NCI-H1417 treated with DMSO at 0.1 percent for 48 hours (cell line): ENCODE data around the gene CEACAM6.
"Not testable (repeated sequence)": the region's sequence is repeated elsewhere in the genome, so short reads cannot be mapped to it uniquely, and the experiment has no call there.

Experiments
- DNase-seq: peaks from one replicate; lab custom pipeline; 2025; lab: John Stamatoyannopoulos, UW

Gene CEACAM6

DNA sequence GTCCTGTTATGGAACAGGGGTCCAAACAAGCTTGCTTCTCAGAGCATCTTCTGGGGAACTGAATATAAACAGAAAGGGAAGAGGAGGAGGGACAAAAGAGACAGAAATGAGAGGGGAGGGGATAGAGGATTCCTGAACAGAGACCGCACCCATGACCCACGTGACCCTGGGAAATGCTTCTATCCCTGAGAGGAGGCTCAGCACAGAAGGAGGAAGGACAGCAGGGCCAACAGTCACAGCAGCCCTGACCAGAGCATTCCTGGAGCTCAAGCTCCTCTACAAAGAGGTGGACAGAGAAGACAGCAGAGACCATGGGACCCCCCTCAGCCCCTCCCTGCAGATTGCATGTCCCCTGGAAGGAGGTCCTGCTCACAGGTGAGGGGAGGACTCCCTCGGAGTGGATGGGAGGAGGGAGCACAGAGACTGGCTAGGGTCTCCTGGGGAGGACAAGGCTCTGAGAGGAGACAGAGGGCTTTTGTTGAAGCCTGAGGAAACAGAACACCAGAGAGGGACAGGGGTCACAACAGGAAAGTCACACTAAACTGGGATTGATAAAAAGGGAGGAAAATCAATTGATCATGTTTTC, at the start of gene CEACAM6:
TSS of gene CEACAM6 (plus strand) at position 203 of the 586 bp plus-strand sequence. CDS start at position 312, 109 bp downstream.
- DNase-seq, result no peak

DNA sequence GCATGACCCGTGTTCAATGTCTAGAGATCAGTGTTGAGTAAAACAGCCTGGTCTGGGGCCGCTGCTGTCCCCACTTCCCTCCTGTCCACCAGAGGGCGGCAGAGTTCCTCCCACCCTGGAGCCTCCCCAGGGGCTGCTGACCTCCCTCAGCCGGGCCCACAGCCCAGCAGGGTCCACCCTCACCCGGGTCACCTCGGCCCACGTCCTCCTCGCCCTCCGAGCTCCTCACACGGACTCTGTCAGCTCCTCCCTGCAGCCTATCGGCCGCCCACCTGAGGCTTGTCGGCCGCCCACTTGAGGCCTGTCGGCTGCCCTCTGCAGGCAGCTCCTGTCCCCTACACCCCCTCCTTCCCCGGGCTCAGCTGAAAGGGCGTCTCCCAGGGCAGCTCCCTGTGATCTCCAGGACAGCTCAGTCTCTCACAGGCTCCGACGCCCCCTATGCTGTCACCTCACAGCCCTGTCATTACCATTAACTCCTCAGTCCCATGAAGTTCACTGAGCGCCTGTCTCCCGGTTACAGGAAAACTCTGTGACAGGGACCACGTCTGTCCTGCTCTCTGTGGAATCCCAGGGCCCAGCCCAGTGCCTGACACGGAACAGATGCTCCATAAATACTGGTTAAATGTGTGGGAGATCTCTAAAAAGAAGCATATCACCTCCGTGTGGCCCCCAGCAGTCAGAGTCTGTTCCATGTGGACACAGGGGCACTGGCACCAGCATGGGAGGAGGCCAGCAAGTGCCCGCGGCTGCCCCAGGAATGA, 48.4 kb upstream of the CEACAM6 start:
- no peak for DNase-seq

DNA sequence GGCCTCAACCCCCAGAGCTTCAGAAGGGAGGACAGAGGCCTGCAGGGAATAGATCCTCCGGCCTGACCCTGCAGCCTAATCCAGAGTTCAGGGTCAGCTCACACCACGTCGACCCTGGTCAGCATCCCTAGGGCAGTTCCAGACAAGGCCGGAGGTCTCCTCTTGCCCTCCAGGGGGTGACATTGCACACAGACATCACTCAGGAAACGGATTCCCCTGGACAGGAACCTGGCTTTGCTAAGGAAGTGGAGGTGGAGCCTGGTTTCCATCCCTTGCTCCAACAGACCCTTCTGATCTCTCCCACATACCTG, 47.9 kb upstream of the CEACAM6 start:
- no peak for DNase-seq

DNA sequence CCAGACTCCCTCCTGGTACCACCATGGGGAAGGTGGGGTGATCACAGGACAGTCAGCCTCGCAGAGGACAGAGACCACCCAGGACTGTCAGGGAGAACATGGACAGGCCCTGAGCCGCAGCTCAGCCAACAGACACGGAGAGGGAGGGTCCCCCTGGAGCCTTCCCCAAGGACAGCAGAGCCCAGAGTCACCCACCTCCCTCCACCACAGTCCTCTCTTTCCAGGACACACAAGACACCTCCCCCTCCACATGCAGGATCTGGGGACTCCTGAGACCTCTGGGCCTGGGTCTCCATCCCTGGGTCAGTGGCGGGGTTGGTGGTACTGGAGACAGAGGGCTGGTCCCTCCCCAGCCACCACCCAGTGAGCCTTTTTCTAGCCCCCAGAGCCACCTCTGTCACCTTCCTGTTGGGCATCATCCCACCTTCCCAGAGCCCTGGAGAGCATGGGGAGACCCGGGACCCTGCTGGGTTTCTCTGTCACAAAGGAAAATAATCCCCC, 47.4 kb upstream of the CEACAM6 start:
- no peak for DNase-seq

DNA sequence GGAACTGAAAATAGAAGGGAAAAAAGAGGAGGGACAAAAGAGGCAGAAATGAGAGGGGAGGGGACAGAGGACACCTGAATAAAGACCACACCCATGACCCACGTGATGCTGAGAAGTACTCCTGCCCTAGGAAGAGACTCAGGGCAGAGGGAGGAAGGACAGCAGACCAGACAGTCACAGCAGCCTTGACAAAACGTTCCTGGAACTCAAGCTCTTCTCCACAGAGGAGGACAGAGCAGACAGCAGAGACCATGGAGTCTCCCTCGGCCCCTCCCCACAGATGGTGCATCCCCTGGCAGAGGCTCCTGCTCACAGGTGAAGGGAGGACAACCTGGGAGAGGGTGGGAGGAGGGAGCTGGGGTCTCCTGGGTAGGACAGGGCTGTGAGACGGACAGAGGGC, 46.8 kb upstream of the CEACAM6 start, which contains the start of gene CEACAM5:
TSS of gene CEACAM5 (plus strand) at position 146 of the 400 bp plus-strand sequence. CDS start at position 252, 106 bp downstream.
- no peak for DNase-seq

DNA sequence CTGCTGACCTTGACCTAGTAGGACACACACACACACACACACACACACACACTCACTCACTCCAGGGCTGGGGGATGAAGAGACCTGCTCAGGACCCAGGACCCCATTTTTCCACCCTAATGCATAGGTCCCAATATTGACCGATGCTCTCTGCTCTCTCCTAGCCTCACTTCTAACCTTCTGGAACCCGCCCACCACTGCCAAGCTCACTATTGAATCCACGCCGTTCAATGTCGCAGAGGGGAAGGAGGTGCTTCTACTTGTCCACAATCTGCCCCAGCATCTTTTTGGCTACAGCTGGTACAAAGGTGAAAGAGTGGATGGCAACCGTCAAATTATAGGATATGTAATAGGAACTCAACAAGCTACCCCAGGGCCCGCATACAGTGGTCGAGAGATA, 45.8 kb upstream of the CEACAM6 start:
- not testable (repeated sequence) for DNase-seq

DNA sequence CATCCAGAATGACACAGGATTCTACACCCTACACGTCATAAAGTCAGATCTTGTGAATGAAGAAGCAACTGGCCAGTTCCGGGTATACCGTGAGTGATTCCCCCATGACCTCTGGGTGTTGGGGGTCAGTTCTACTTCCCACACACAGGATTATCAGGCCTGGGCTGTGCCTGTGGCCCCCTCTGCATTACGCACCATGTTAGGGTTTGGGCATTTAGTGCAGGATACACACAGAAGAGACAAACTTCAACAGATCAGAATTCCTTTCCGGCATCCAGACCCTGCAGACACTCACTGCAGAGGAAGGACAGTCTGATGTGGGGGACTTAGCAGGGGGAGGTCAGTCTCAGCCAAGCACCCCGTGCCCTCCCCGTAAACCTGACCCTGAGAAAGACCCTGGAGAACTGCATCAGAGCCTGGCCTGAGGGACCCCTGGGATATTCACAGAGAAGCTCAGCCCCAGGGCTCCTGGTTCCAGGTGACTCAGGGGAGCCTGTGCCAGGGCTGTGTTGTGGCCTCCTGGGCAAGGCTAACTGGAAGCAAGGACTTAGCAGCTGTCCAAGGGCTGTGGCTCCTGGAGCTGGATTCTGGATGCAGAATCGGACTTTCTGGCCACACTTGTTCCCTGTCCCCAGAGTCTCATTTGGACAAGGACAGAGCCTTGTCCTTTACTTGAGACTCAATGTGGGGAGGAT, 45.2 kb upstream of the CEACAM6 start:
- DNase-seq, result no peak

DNA sequence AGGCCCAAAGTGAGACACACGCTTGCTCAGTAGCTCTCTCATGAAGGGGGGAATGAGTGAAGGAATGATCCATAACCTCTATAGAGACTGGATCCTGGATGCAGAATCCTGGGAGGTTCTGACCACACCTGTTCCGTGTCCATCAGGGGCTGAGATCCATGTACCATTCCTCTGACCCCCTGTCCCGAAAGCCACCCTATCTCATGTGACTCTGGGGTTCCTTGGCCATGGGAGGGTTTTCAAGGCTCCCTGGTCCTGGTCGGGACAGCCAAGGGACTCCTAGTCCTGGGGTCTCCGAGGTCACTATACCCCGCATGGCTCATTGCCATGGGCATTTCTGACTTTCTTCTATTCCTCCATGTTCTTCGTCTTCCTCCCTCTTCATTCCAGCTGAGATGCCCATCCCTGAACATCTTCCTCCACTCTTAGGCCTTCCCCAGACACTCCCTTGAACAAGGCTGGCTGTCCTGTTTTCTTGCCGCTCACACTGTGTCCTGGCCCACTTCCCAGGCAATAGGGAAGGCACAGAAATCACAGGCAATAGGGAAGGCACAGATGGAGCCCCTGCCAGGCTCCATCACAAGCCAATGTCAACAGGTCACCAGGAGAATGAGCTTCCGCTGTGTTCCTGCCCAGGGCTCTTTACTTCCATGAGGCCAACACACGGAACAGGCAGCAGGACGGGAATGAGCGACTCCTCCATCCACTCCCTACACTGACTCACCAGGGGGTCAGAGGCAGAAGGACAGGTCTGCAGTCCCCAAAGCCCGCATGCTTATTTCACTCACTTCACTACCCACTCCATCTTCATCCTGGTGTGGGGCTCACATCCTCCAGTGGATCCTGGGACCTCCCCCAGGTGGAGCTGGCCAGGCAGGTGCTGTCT, 43.7 kb upstream of the CEACAM6 start:
- no peak for DNase-seq

DNA sequence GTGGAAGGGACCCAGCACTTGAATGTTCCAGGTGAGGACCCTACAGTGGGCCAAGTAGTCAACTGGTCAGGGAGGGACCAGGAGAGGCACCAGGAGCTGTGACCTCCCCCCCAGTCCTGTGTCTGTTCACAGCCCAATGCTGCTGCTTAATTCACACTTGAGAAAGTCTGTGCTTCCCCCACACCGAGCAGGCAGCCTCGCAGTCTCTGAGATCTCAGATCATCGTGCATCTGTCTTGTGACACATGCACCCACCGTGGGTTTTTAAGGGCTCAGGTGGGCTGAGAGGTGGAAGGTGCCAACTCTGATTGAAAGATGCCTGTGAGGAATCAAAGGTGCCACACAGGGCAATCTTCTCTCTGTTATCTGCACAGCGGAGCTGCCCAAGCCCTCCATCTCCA, 40.7 kb upstream of the CEACAM6 start:
- no peak for DNase-seq

DNA sequence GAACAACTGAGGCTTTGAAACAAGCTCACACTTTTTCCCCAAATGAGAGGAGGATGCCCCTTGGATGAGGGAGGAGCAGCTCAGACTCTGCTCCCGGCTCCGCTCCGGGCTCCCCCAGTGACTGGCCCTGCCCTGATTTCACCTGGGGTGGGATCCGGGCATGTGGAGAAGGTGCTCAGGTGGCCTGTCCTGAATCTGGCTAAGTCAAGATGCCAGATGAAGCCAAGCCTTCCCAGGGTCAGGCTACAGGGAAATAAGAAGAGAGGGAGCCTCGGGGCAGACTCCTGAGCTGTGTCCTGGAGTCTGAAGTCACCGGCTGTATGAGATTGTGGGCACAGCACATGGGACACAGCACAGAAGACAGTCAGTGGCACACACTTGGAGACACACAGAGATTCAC, 36.6 kb upstream of the CEACAM6 start:
- no peak for DNase-seq

DNA sequence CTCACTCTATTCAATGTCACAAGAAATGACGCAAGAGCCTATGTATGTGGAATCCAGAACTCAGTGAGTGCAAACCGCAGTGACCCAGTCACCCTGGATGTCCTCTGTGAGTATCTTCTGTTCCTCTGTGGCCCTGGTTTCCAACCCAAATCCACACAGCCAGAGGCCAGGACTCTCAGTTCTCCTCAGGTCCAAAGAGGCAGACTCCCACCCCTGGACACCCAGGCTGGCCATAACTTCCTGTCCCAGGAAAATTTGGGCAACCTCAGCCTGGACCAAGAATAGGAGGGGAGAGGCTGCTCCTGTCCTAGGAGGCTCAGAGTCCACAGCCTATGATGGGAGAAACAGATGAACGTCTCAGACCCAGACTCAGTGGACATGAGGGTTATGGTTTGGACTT, 35.2 kb upstream of the CEACAM6 start:
- DNase-seq, result no peak

DNA sequence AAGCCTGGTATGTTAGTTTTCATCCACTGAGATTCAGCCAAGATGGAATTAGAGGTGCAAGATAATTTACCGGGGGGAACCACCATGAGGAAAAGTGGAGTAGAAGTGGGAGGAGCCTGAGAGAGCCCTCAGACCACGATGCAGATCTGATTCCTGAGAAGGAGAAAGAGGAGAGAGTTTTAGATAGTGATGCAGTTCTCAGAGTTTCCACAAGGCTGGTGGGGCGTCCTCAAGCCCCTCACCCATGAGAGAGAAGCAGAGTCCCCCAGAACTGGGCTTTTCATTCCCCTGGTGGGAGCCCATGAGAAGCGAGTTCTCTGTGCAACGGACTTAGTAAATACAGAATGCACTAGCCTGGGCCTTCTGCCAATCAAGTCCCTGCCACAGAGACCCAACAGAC, 28.8 kb upstream of the CEACAM6 start:
- DNase-seq, result no peak

DNA sequence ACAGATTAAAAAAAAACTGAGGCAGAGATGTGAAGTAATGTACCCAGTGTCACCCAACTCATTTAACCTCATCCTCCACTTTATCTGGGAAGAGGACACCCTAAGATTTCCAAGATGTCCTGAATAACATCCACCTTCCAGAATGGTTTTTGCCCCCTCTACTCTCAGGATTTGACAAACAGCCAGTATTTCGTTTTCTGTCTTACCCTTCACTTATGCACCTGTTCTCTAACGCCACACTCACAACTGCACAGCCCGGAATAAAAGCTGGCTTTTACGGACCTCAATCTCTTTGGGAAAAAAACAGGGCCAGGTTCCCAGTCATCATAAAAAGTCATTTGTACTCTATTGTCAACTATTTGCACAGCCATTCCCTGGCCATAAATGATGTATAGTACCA, 21.2 kb upstream of the CEACAM6 start:
- no peak for DNase-seq

DNA sequence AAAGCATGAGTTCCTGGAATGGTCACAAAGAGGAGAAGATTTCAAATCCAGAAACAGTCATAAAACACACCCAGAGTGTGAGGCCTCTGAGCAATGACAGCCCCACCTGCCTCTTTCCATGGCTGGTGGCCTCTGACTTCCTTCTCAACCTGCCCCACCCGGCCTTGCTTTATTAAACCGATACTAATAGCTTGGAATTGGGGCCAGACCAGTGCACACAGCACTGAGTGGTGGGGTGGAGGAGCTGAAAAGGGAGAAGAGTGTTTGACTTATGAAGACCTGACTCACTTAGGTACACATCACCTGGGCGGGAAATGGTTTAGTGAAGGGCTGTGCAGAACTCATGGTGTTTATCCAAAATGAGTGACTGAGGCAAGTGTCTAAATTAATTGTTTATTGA, 20.7 kb upstream of the CEACAM6 start:
- DNase-seq, result no peak

DNA sequence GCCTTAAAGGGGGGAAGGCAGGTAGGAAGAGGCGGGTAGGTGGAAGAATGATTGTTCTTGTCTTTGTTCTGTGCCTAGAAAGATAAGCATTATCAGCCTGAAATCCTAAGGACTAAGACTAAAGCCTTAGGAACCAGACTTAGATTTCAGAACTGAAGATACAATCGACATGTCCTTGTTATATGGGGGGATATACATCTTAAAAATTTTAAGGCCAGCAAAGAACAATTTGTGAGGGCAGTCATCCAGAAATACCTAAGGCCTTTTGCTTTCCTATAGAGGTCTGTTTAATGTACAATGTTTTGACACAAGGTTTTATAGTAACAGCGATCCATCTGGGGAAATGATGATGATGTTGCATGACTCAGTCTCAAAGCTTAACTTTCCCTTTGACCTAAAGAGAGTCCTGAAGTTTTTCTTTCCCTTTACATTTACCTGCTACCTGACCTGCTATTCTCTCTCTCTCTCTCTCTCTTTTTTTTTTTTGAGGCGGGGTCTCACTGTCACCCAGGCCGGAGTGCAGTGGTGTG, 20.2 kb upstream of the CEACAM6 start:
- DNase-seq, result no peak

DNA sequence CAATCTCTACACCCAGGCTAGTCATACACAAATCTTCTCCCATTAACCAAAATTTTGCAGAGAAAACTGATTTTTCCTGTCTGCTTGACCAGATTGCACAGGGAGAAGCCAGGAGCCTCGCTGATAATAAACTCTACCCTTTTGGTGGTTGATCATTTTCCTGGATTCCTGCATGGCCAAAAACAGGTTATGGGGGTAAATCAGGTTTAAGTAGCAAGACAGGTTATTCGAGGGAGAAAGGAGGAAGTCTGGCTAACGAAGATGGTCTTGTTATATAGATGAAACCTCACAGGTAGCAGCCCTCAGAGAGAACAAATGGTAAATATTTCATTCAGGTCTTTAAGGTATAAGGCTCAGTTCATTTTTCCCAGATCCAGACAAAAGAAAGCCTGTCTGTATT, 16.0 kb upstream of the CEACAM6 start:
- no peak for DNase-seq

DNA sequence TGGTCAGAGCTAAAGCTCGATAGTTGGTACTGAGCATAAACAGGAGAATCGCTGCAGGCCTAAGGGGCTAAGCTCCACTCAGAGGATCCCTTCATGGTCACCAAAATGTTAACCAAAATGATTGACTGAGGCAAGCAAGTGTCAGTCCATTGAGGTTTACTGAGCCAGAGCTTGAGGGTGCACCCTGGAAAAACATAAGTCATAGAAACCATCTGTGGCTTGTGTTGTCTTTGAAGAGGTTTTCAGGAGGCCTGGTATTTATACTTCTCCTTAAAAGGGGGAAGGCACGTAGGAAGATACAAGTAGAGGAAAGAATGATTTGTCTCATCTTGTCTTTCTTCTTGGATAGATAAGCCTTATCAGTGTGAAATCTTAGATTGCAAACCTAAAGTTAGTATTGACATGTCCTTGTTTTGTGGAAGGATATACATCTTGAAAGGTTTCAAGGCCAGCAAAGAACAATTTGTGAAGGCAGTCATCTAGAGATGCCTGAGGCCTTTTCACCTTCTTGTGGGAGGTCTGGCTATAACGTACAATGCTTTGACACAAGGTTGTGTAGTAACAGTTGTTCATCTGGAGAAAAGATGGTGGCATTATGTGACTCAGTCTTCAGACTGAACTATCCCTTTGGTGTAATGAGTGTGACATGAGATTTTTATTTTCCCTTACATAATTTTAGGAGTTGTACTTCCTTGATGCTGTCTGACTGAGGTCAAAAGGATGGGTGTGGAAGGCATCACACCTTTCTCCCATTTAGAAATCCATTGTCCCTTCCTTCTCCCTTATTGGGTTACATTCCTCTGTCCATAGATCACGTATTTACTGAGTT, 14.7 kb upstream of the CEACAM6 start:
- DNase-seq, result no peak

DNA sequence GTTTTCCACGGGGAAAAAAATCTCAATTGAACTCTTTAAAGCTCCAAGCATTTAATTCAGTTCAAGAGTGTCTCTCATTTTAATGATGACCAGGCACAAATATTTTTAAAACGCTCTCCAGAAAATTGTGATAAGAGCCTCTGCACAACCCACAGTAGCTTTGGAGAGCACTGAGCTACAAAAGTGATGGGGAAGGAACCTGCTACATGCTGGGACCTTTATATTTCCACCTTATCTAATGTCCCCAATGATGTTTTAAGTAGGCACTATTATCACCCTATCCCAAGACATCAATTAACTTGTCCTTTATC, 14.1 kb upstream of the CEACAM6 start:
- no peak for DNase-seq

DNA sequence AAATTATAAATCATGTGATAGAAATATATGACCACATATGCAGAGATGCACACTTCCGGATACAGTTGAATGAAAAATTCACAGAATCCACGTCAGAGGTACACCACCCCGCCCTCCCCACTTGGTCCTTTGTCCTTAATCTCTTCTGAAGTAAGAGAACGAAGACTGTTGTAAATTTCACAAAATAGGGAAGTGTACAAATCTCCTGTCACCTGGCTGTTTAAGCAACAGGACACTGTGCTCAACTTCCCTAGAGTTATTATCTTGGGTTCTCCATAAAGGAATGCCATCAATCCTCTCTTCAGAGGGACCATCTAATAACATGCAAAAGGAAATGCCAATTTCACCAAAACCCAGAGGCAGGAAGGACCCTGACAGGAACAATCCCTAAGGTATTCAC, 10.5 kb upstream of the CEACAM6 start:
- no peak for DNase-seq

DNA sequence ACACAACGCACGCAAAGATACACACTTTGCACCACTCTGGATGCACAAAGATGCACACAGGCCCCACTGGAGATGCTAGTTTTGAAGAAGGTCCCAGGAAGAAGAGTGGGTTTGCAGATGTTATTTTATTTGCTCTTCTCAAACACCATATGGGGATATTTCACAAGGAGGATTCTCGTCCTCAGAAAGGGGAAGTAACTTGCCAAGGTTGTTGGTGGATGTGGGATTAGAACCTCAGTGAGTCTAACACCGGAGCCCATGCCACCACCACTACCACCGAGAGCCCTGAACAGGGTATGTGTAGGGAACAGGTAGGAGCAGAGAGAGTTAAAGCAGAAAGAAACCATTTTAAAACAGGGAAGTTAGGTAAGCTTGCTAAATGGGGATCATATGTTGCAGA, 9.6 kb upstream of the CEACAM6 start:
- DNase-seq, result no peak

DNA sequence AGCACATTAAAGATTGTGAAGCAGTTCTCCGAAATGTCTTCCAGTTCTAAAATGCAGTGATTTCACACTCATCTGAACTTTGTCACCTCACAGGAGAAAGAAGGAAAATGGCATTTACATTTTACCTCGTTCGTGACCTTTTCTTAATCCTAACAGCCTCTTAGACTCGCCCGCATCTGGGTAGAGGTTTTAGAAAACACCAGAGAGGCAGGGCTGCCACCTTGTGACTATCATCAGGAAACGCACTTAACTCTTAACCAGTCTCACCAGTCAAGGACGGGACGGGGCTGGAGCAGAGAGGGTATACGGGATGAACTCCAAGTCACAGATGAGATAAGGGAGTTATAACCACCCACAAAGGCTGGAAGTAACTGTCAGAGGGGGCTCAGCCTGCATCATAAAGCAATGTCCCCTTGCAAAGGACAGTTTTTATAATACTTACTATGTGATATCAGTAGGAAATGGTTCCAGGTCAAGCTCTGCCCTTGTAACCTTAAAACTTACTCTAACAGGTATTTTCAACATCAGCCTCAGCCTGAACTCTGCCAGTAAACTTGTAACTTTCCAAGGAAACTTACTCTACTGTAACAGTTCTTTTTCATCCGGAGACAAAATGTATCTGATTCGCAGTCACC, 8.6 kb upstream of the CEACAM6 start:
- DNase-seq, result no peak
